Neural progenitor cell (in vitro differentiated cells): ENCODE measurements around the gene TRPM2.

Source experiments
- CTCF ChIP-seq: fragments of 200-600 bp; sonication (generic); IDR thresholded peaks from 2 replicates; pipeline ENCODE4 v1.5.1; 2017; ENCODE audit warnings: antibody characterized with exemption, mild to moderate bottlenecking
- EZH2 ChIP-seq: fragments of 200-600 bp; sonication (generic); IDR thresholded peaks from 2 replicates; pipeline ENCODE4 v1.6.1; 2017; ENCODE audit warnings: antibody characterized with exemption, mild to moderate bottlenecking, moderate library complexity

- TF ChIP-seq CTCF (no peak), EZH2 (no peak)
These were observed 25.1 kb upstream of the TRPM2 start for GRCh38 chr21:44328242-44328895.
